GM23338 (cell line): ENCODE measurements around the gene PARD3. TPM values are rescaled to one million over a fixed set of nuclear protein-coding genes. Genes with fewer than 3 reads are reported as not detected.

Experiments used
- ATAC-seq: fragments of 200-7000 bp; cut with Tn5 transposase; 3 replicates; pipeline ENCODE4 v1.9.1; 2020
- DNase-seq: peaks from one replicate; pipeline ENCODE4 v3.0.0-alpha.2; 2015; ENCODE audit warnings: low spot score
- H2AFZ ChIP-seq: fragments of 200-600 bp; sonication (generic); 2 replicates; pipeline ENCODE4 v1.8.0; 2016; ENCODE audit warnings: antibody characterized with exemption, mild to moderate bottlenecking, moderate library complexity
- H3F3A ChIP-seq: fragments of 200-600 bp; sonication (generic); replicated peaks from 2 replicates; pipeline ENCODE4 v1.8.0; 2017; ENCODE audit warnings: antibody characterized with exemption, mixed run types, low read depth
- H3K27ac ChIP-seq: fragments of 200-600 bp; sonication (generic); 2 replicates; pipeline ENCODE4 v1.6.1; 2016; ENCODE audit warnings: low read depth
- H3K27me3 ChIP-seq: fragments of 200-600 bp; sonication (generic); 2 replicates; pipeline ENCODE4 v1.8.0; 2016; ENCODE audit warnings: mild to moderate bottlenecking, mixed run types, moderate library complexity; ENCODE audit not compliant: insufficient read depth
- H3K36me3 ChIP-seq: fragments of 200-600 bp; sonication (generic); 2 replicates; pipeline ENCODE4 v1.8.0; 2016; ENCODE audit warnings: mild to moderate bottlenecking; ENCODE audit not compliant: insufficient read depth
- H3K4me1 ChIP-seq: fragments of 200-600 bp; sonication (generic); 2 replicates; pipeline ENCODE4 v1.8.0; 2016; ENCODE audit warnings: mild to moderate bottlenecking, moderate library complexity; ENCODE audit not compliant: insufficient read depth
- H3K4me2 ChIP-seq: fragments of 200-600 bp; sonication (generic); 2 replicates; pipeline ENCODE4 v1.7.1; 2017; ENCODE audit warnings: mixed run types
- H3K4me3 ChIP-seq: fragments of 200-600 bp; sonication (generic); 2 replicates; pipeline ENCODE4 v1.6.1; 2016; ENCODE audit warnings: mixed run types
- H3K79me2 ChIP-seq: fragments of 200-600 bp; sonication (generic); replicated peaks from 2 replicates; pipeline ENCODE4 v1.8.0; 2017; ENCODE audit warnings: mild to moderate bottlenecking; ENCODE audit not compliant: insufficient read depth
- H3K9me2 ChIP-seq: fragments of 200-600 bp; sonication (generic); 2 replicates; pipeline ENCODE4 v1.8.0; 2017; ENCODE audit not compliant: insufficient read depth
- H4K20me1 ChIP-seq: fragments of 200-600 bp; sonication (generic); replicated peaks from 2 replicates; pipeline ENCODE4 v1.8.0; 2017; ENCODE audit warnings: mild to moderate bottlenecking; ENCODE audit not compliant: insufficient read depth
- H3K27ac Mint-ChIP-seq: 2 replicates; pipeline ENCODE4 v1.8.0; 2020; ENCODE audit warnings: inconsistent platforms, mild to moderate bottlenecking, moderate library complexity, mixed read lengths
- H3K27me3 Mint-ChIP-seq: 3 replicates; pipeline ENCODE4 v1.8.0; 2022; ENCODE audit warnings: low read depth, mild to moderate bottlenecking, moderate library complexity, mixed read lengths, inconsistent platforms; ENCODE audit not compliant: insufficient read depth, poor library complexity
- H3K36me3 Mint-ChIP-seq: 3 replicates; pipeline ENCODE4 v1.8.0; 2021; ENCODE audit warnings: low read depth, mild to moderate bottlenecking, inconsistent platforms, moderate library complexity, mixed read lengths
- H3K4me1 Mint-ChIP-seq: 3 replicates; pipeline ENCODE4 v1.8.0; 2020; ENCODE audit warnings: mild to moderate bottlenecking, inconsistent platforms, mixed read lengths
- H3K4me3 Mint-ChIP-seq: 3 replicates; pipeline ENCODE4 v1.8.0; 2021; ENCODE audit warnings: moderate library complexity, mild to moderate bottlenecking, inconsistent platforms, mixed read lengths
- H3K9me3 Mint-ChIP-seq: 3 replicates; pipeline ENCODE4 v1.8.0; 2020; ENCODE audit warnings: moderate library complexity, mild to moderate bottlenecking, inconsistent platforms, mixed read lengths
- EZH2 ChIP-seq: fragments of 200-600 bp; sonication (generic); IDR thresholded peaks from one replicate; pipeline ENCODE4 v1.8.0; 2017; ENCODE audit warnings: antibody characterized with exemption, mild to moderate bottlenecking, low read depth; ENCODE audit not compliant: unreplicated experiment
- EZH2phosphoT487 ChIP-seq: fragments of 200-600 bp; sonication (generic); IDR thresholded peaks from one replicate; pipeline ENCODE4 v1.8.1; 2018; ENCODE audit warnings: antibody characterized with exemption; ENCODE audit not compliant: unreplicated experiment
- JUNB ChIP-seq: IDR thresholded peaks from one replicate; pipeline ENCODE4 v1.6.1; 2016; ENCODE audit warnings: antibody characterized with exemption; ENCODE audit not compliant: unreplicated experiment
- NANOG ChIP-seq: IDR thresholded peaks from 2 replicates; pipeline ENCODE4 v1.6.1; 2016; ENCODE audit warnings: antibody characterized with exemption, borderline replicate concordance
- POLR2AphosphoS5 ChIP-seq: IDR thresholded peaks from 2 replicates; pipeline ENCODE4 v1.6.1; 2016; ENCODE audit warnings: antibody characterized with exemption, low read depth
- STAT1 ChIP-seq: IDR thresholded peaks from one replicate; pipeline ENCODE4 v1.6.1; 2016; ENCODE audit warnings: antibody characterized with exemption; ENCODE audit not compliant: unreplicated experiment
- ZNF331 ChIP-seq: fragments of 250-450 bp; sonication (Bioruptor Pico); IDR thresholded peaks from 2 replicates; pipeline ENCODE4 v1.5.0; 2020; ENCODE audit warnings: low read depth, mild to moderate bottlenecking, moderate library complexity
- polyA plus RNA-seq: library from polyadenylated mRNA; unstranded; fragments of >200 nt; fragmentation: Nextera tagmentation; extraction: Ambion mirVana; gene quantifications from 2 replicates; pipeline ENCODE4 v1.2.1, GENCODE V29; 2016
- total RNA-seq: library from RNA; depleted of rRNA; stranded (reverse); fragments of >200 nt; shearing (Covaris generic); gene quantifications from 2 replicates; pipeline ENCODE4 v1.2.3, GENCODE V29; 2014
- TF ChIP-seq, protein P1 (sequence below): fragments of 250-450 bp; sonication (Bioruptor Pico); IDR thresholded peaks from 2 replicates; pipeline ENCODE4 v1.5.0; 2020; ENCODE audit warnings: mild to moderate bottlenecking, moderate library complexity
- TF ChIP-seq, protein P2 (sequence below): IDR thresholded peaks from 2 replicates; pipeline ENCODE4 v1.6.1; 2016; ENCODE audit warnings: antibody characterized with exemption

The PARD3 gene
- total and polyA plus RNA-seq, 2 experiments from 2014 or later = 30.2 to 51.4 TPM

DNA sequence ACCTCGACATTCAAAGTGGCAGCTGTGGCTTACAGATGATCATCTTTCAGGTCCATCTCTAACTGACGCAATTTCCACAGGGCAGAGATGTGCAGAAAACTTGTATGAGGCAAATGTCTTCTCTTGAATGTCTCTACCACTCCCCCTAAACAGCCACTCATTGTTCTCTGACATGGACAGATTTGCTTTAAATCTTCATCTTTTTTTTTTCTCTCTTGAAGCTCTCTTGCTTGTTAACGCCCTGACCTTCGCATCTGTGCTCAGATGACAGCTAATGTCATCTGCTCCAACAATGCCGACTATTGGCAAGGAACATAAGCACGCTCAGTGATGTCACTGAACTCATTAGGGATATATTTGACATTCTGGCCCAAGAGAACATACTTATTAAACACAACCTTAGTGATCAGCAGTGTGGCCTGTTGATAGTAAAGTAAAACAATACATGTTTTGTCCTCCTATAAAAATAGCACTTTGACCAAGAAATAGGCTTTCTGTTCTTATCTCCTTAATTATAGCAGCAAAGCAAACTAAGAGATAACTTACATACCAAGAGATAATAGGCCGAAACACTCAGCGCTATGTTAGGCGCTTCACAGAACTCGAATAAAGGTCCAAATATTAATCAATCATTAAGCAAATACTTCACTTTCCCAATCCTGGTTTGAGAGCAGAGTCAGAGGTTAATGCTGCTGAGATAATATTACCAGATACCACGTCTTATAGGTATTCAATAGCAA, 583.5 kb downstream of the PARD3 start (continued):
- TF ChIP-seq, protein P1, sequence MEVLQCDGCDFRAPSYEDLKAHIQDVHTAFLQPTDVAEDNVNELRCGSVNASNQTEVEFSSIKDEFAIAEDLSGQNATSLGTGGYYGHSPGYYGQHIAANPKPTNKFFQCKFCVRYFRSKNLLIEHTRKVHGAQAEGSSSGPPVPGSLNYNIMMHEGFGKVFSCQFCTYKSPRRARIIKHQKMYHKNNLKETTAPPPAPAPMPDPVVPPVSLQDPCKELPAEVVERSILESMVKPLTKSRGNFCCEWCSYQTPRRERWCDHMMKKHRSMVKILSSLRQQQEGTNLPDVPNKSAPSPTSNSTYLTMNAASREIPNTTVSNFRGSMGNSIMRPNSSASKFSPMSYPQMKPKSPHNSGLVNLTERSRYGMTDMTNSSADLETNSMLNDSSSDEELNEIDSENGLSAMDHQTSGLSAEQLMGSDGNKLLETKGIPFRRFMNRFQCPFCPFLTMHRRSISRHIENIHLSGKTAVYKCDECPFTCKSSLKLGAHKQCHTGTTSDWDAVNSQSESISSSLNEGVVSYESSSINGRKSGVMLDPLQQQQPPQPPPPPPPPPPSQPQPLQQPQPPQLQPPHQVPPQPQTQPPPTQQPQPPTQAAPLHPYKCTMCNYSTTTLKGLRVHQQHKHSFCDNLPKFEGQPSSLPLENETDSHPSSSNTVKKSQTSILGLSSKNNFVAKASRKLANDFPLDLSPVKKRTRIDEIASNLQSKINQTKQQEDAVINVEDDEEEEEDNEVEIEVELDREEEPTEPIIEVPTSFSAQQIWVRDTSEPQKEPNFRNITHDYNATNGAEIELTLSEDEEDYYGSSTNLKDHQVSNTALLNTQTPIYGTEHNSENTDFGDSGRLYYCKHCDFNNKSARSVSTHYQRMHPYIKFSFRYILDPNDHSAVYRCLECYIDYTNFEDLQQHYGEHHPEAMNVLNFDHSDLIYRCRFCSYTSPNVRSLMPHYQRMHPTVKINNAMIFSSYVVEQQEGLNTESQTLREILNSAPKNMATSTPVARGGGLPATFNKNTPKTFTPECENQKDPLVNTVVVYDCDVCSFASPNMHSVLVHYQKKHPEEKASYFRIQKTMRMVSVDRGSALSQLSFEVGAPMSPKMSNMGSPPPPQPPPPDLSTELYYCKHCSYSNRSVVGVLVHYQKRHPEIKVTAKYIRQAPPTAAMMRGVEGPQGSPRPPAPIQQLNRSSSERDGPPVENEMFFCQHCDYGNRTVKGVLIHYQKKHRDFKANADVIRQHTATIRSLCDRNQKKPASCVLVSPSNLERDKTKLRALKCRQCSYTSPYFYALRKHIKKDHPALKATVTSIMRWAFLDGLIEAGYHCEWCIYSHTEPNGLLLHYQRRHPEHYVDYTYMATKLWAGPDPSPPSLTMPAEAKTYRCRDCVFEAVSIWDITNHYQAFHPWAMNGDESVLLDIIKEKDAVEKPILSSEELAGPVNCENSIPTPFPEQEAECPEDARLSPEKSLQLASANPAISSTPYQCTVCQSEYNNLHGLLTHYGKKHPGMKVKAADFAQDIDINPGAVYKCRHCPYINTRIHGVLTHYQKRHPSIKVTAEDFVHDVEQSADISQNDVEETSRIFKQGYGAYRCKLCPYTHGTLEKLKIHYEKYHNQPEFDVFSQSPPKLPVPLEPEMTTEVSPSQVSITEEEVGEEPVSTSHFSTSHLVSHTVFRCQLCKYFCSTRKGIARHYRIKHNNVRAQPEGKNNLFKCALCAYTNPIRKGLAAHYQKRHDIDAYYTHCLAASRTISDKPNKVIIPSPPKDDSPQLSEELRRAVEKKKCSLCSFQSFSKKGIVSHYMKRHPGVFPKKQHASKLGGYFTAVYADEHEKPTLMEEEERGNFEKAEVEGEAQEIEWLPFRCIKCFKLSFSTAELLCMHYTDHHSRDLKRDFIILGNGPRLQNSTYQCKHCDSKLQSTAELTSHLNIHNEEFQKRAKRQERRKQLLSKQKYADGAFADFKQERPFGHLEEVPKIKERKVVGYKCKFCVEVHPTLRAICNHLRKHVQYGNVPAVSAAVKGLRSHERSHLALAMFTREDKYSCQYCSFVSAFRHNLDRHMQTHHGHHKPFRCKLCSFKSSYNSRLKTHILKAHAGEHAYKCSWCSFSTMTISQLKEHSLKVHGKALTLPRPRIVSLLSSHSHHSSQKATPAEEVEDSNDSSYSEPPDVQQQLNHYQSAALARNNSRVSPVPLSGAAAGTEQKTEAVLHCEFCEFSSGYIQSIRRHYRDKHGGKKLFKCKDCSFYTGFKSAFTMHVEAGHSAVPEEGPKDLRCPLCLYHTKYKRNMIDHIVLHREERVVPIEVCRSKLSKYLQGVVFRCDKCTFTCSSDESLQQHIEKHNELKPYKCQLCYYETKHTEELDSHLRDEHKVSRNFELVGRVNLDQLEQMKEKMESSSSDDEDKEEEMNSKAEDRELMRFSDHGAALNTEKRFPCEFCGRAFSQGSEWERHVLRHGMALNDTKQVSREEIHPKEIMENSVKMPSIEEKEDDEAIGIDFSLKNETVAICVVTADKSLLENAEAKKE (CRISPR knock-in tag) = no peak
- TF ChIP-seq EZH2 (no peak), ZNF331 (CRISPR knock-in tag) (no peak), STAT1 (no peak), EZH2phosphoT487 (no peak), JUNB (no peak), POLR2AphosphoS5 (no peak)
- TF ChIP-seq, protein P2, sequence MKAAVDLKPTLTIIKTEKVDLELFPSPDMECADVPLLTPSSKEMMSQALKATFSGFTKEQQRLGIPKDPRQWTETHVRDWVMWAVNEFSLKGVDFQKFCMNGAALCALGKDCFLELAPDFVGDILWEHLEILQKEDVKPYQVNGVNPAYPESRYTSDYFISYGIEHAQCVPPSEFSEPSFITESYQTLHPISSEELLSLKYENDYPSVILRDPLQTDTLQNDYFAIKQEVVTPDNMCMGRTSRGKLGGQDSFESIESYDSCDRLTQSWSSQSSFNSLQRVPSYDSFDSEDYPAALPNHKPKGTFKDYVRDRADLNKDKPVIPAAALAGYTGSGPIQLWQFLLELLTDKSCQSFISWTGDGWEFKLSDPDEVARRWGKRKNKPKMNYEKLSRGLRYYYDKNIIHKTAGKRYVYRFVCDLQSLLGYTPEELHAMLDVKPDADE = no peak

DNA sequence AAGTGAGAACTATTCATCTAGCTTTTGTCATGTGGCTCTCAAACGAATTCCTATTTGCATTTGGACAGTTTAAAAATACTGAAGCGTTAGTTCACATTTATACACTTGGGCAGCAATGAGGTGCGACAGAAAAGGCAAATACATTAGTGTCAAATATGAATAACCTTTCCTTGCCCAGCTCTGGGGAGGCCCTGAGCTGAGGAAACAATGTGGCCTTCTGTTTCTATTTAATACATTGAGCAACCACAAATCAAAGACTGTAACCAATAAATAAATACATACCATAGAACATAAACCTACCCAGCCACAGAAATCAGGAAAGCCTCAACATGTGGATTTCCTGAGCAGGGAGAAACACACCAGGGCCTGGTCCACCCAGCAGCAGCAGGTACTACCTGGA, 585.2 kb downstream of the PARD3 start:
- Histone ChIP-seq H3K9me2 (no peaks in the 10 kb centered on the region), H3K27me3 (no peaks in the 10 kb centered on the region), H3K79me2 (no peaks in the 10 kb centered on the region), H3K27ac (no peak overlapping the region), H3F3A (no peaks in the 10 kb centered on the region), H2AFZ (no peak overlapping the region), H3K4me1 (peaks cover 4% of the 10 kb centered on the region; the same call in 1 of the 2 replicates), H4K20me1 (no peaks in the 10 kb centered on the region), H3K4me2 (no peak overlapping the region), H3K36me3 (no peaks in the 10 kb centered on the region), H3K4me3 (no peak overlapping the region)
- Mint-ChIP-seq H3K4me3 (no peak overlapping the region), H3K9me3 (peaks cover 5% of the 10 kb centered on the region; the same call in 1 of the 3 replicates), H3K4me1 (no peaks in the 10 kb centered on the region; the same call in 2 of the 3 replicates), H3K36me3 (no peaks in the 10 kb centered on the region; the same call in 2 of the 3 replicates), H3K27me3 (no peaks in the 10 kb centered on the region), H3K27ac (no peak overlapping the region)
- DNase-seq (no peak), ATAC-seq (no peak)
- TF ChIP-seq NANOG = no peak
- TF ChIP-seq EZH2phosphoT487 = no peak
